Body of pancreas (tissue), 4 donors: ENCODE results near the gene SNX5.

Source experiments
- CTCF ChIP-seq, 7 experiments: fragments of 450-650 bp in 4 of 7; fragments of 200-600 bp in 3 of 7; sonication (generic) in 3 of 7; IDR thresholded peaks; one replicate each; pipeline ENCODE4 v1.5.1; 2016 to 2019; ENCODE audit warnings: antibody characterized with exemption in 7 of 7
- POLR2A ChIP-seq, 3 donors: fragments of 450-650 bp; IDR thresholded peaks; one replicate each; pipeline ENCODE4 v1.6.1; 2016; ENCODE audit warnings: antibody characterized with exemption in 3 of 3, mild to moderate bottlenecking in 2 of 3

- TF ChIP-seq POLR2A (IDR thresholded peaks at IDR 0.05), result no peak
- peak in 3 of 7 experiments; percentile 7 to 10 (median 9) for TF ChIP-seq CTCF (IDR thresholded peaks at IDR 0.05)
Observed at GRCh38 chr20:18001131-18001921, 32.7 kb upstream of the SNX5 start.
